ENCODE results near the gene GNG14. TPM values are rescaled to one million over a fixed set of nuclear protein-coding genes. Genes with fewer than 3 reads are reported as not detected.

Gene GNG14
- polyA plus RNA-seq, 3 donors = not detected

DNA sequence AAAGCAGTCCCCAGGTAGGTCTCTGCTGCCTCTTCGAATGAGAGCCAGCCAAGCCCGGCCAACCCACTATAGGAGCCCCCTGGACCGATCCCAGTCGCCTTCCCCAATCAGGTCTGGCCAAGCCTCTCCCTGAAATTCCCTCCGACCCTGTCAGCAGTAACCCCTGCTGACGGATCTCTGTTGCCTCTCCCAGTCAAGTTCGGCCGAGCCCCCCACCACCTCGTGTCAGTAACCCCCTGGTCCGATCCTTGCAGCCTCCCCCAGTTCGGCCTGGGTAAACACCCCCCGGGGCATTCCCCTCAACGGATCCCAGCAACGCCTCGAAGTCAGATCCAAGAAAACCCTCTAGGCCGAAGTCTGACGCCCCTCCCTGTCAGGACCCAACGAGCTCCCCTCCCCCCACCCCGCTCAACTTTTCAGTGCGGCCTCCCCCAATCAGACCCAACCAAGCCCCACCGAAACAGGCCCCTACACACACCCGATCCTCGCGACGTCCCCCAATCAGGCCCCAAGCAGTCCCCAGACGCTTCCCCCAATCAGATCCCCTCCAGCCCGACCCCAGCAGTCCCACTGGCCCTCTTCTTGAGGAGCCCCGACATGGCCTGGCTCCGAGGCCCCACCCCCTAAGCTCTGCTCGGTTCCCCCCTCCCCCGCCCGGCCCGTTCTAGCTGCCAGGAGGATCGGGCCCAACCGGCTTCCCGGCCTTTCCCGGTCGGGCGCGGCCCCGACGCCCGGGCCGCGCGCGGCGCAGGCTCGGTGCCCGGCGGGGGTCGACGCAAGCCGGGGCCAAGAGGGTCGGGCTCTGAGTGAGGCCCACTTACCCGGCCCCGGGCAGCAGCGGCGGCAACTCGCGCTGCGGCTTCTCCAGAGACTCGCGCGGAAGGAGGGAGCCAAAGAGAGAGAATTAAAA lies 34.1 kb downstream of the GNG14 start:
- Histone ChIP-seq H3K9me3 (replicated peaks in 1 of 2; ENCODE audit: control insufficient read depth in 1 of 2, insufficient read depth in 1 of 2, low read length in 2 of 2) (no peaks in the 10 kb centered on the region), H3K4me2 (replicated peaks; ENCODE audit: extremely low read depth, low read length, poor library complexity, severe bottlenecking) (peak overlapping the region; percentile 87), H3K36me3 (replicated peaks in 1 of 2; ENCODE audit: control insufficient read depth in 1 of 2, insufficient read depth in 2 of 2, low read length in 2 of 2) (peaks cover 8 to 14% of the 10 kb centered on the region in 2 donors), H3K27me3 (ENCODE audit: control insufficient read depth in 2 of 2, insufficient read depth in 2 of 2, low read length in 2 of 2) (no peaks in the 10 kb centered on the region), H3K27ac (ENCODE audit: low read depth in 1 of 2, low read length in 2 of 2) (peak overlapping the region; percentile 26 to 74), H3K4me1 (ENCODE audit: control insufficient read depth in 1 of 2, insufficient read depth in 2 of 2, low read length in 2 of 2) (peaks cover 34 to 39% of the 10 kb centered on the region in 2 donors), H4K20me1 (ENCODE audit: insufficient read depth, low read length) (no peaks in the 10 kb centered on the region), H3K9ac (ENCODE audit: insufficient read depth, low read length, poor library complexity, severe bottlenecking) (peak overlapping the region; percentile 89), H3K79me2 (ENCODE audit: insufficient read depth, low read length) (peaks cover 50% of the 10 kb centered on the region), H2AFZ (ENCODE audit: insufficient read depth, low read depth, low read length, poor library complexity, severe bottlenecking) (peak overlapping the region; percentile 86), H3K4me3 (replicated peaks in 1 of 3; ENCODE audit: low read depth in 2 of 3, low read length in 3 of 3) (peak overlapping the region; percentile 49 to 79 (median 62))
- DNase-seq = peak; percentile 33 to 51 (median 33)
- H3K9me3 Mint-ChIP-seq = no peaks in the 10 kb centered on the region
- H3K4me1 Mint-ChIP-seq = peaks cover 38% of the 10 kb centered on the region
- intact Hi-C loops (cut with micrococcal nuclease) = loop anchor here in 1 of 2 donors (2.0 kb wide), 1 partner anchor 15 kb away; the partner anchor contains the start of gene GET3
- WGBS (ENCODE audit: insufficient coverage) = 1% methylated on average over 46 of the region's 65 CpGs
- TF ChIP-seq, protein P1, sequence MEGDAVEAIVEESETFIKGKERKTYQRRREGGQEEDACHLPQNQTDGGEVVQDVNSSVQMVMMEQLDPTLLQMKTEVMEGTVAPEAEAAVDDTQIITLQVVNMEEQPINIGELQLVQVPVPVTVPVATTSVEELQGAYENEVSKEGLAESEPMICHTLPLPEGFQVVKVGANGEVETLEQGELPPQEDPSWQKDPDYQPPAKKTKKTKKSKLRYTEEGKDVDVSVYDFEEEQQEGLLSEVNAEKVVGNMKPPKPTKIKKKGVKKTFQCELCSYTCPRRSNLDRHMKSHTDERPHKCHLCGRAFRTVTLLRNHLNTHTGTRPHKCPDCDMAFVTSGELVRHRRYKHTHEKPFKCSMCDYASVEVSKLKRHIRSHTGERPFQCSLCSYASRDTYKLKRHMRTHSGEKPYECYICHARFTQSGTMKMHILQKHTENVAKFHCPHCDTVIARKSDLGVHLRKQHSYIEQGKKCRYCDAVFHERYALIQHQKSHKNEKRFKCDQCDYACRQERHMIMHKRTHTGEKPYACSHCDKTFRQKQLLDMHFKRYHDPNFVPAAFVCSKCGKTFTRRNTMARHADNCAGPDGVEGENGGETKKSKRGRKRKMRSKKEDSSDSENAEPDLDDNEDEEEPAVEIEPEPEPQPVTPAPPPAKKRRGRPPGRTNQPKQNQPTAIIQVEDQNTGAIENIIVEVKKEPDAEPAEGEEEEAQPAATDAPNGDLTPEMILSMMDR (IDR thresholded peaks at IDR 0.05) = no peak
- peaks cover 14 to 29% of the 10 kb centered on the region in 2 donors for H3K36me3 Mint-ChIP-seq
- peak overlapping the region; percentile 86 to 96 for H3K4me3 Mint-ChIP-seq
- peak overlapping the region; percentile 80 to 94 (median 86) for H3K27ac Mint-ChIP-seq
- H3K27me3 Mint-ChIP-seq (ENCODE audit: low read depth in 3 of 3) = peaks cover 0 to 3% (median 0%) of the 10 kb centered on the region in 3 donors

DNA sequence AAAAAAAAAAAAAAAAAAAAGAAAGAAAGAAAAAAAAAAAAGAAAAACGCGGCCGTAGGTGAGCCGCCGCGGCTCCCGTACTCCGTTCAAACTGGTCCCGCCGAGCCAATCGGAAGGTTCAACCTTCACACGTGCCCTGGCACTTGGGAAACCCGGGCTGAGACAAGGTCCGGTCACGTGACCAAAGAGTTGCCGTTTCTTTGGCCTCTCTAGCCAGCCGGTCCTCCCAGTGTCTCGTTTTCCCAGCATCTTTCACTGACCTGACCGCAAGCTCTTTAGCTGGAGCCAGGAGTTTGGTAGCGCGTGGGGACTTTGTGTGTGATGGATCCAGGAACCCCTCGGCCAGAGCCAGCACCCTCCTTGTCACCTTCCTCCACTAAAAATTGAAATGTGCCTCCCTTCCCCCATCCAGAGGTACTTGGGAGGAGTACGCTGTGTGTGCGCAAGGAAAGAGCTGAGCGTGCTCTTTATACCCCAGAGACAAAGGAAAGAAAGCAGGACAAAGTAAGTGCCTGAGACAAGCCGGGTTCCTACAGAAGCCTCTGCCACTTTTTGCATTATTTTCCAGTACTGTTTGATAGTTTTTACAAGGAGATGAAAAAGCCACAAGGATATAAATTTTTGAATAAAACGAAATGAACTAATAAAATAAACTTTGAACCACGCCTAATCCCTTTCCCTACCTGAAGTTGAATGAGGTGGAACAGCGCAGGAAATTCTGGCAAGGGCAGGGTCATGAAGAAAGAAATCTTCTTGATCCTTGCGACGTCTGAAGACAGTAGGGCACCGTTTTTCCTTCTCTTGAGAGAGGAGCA lies 35.0 kb downstream of the GNG14 start:
- intact Hi-C loops (cut with micrococcal nuclease) = loop anchor here in 1 of 2 donors (2.0 kb wide), 1 partner anchor 14 kb away; the partner anchor contains the start of gene GET3
- Histone ChIP-seq H3K79me2 (ENCODE audit: insufficient read depth, low read length) (peaks cover 45% of the 10 kb centered on the region), H3K27me3 (ENCODE audit: control insufficient read depth in 2 of 2, insufficient read depth in 2 of 2, low read length in 2 of 2) (no peaks in the 10 kb centered on the region), H3K36me3 (replicated peaks in 1 of 2; ENCODE audit: control insufficient read depth in 1 of 2, insufficient read depth in 2 of 2, low read length in 2 of 2) (peaks cover 10 to 15% of the 10 kb centered on the region in 2 donors), H3K9me3 (replicated peaks in 1 of 2; ENCODE audit: control insufficient read depth in 1 of 2, insufficient read depth in 1 of 2, low read length in 2 of 2) (no peaks in the 10 kb centered on the region), H3K9ac (ENCODE audit: insufficient read depth, low read length, poor library complexity, severe bottlenecking) (peak overlapping the region; percentile 89), H3K4me2 (replicated peaks; ENCODE audit: extremely low read depth, low read length, poor library complexity, severe bottlenecking) (peak overlapping the region; percentile 87), H3K4me1 (ENCODE audit: control insufficient read depth in 1 of 2, insufficient read depth in 2 of 2, low read length in 2 of 2) (peaks cover 34 to 39% of the 10 kb centered on the region in 2 donors), H2AFZ (ENCODE audit: insufficient read depth, low read depth, low read length, poor library complexity, severe bottlenecking) (peak overlapping the region; percentile 95), H3K27ac (ENCODE audit: low read depth in 1 of 2, low read length in 2 of 2) (peak overlapping the region; percentile 26 to 74), H3K4me3 (replicated peaks in 1 of 3; ENCODE audit: low read depth in 2 of 3, low read length in 3 of 3) (peak overlapping the region; percentile 49 to 79 (median 62)), H4K20me1 (ENCODE audit: insufficient read depth, low read length) (no peaks in the 10 kb centered on the region)
- Mint-ChIP-seq H3K4me3 (peak overlapping the region; percentile 85 to 95), H3K4me1 (peaks cover 38% of the 10 kb centered on the region), H3K9me3 (peaks cover 0 to 2% (median 0%) of the 10 kb centered on the region in 7 donors), H3K27me3 (ENCODE audit: low read depth in 3 of 3) (peaks cover 0 to 3% (median 0%) of the 10 kb centered on the region in 3 donors), H3K27ac (peak overlapping the region; percentile 80 to 92 (median 86)), H3K36me3 (peaks cover 14 to 25% of the 10 kb centered on the region in 2 donors)
- TF ChIP-seq, protein P1 (IDR thresholded peaks at IDR 0.05) = no peak
- peak; percentile 96 to 99 (median 98) for DNase-seq
- WGBS (ENCODE audit: insufficient coverage) = 0% methylated on average over 17 of the region's 32 CpGs
